Parathyroid adenoma (tissue), 2 donors: ENCODE measurements around the gene CADM4.

Experiments
- H2AFZ ChIP-seq: fragments of 300-600 bp; sonication (generic); one replicate; pipeline ENCODE4 v1.7.0; 2017; ENCODE audit warnings: antibody characterized with exemption, mild to moderate bottlenecking
- H3K27ac ChIP-seq: fragments of 300-600 bp; sonication (generic); one replicate; pipeline ENCODE4 v1.7.0; 2017
- H3K27me3 ChIP-seq: fragments of 300-600 bp; sonication (generic); one replicate; pipeline ENCODE4 v1.7.0; 2017; ENCODE audit warnings: low read length; ENCODE audit not compliant: control insufficient read depth, insufficient read depth
- H3K36me3 ChIP-seq: fragments of 300-600 bp; sonication (generic); one replicate; pipeline ENCODE4 v1.7.0; 2017; ENCODE audit warnings: low read length; ENCODE audit not compliant: control insufficient read depth, insufficient read depth
- H3K4me1 ChIP-seq: fragments of 300-600 bp; sonication (generic); one replicate; pipeline ENCODE4 v1.7.0; 2017; ENCODE audit warnings: control low read depth
- H3K4me2 ChIP-seq: fragments of 300-600 bp; sonication (generic); one replicate; pipeline ENCODE4 v1.7.0; 2017; ENCODE audit warnings: low read length
- H3K4me3 ChIP-seq: fragments of 300-600 bp; sonication (generic); one replicate; pipeline ENCODE4 v1.7.0; 2017; ENCODE audit warnings: low read depth, low read length
- H3K79me2 ChIP-seq: fragments of 300-600 bp; sonication (generic); one replicate; pipeline ENCODE4 v1.7.0; 2017; ENCODE audit warnings: control low read depth
- H3K9ac ChIP-seq: fragments of 300-600 bp; sonication (generic); one replicate; pipeline ENCODE4 v1.7.0; 2017; ENCODE audit warnings: mild to moderate bottlenecking
- H3K9me3 ChIP-seq: fragments of 300-600 bp; sonication (generic); one replicate; pipeline ENCODE4 v1.7.0; 2017; ENCODE audit warnings: low read length; ENCODE audit not compliant: control insufficient read depth
- TF ChIP-seq, protein P1 (sequence below): fragments of 300-600 bp; sonication (generic); IDR thresholded peaks from one replicate; pipeline ENCODE4 v1.7.0; 2017; ENCODE audit warnings: antibody characterized with exemption, mild to moderate bottlenecking
- donor health status: primary hyperparathyroidism.

CADM4 gene

GRCh38 chr19:43595999-43596841 is 43.4 kb downstream of the CADM4 start, which contains the start of the genes IRGQ and ZNF576:
Gene IRGQ (minus strand): TSS chr19:43596134. CDS start chr19:43595338, 796 bp downstream.
Gene ZNF576 (plus strand): TSS chr19:43596595. CDS start chr19:43597109, 514 bp downstream.
- Histone ChIP-seq H2AFZ (peak within 1 kb of the TSS; percentile 76), H3K4me3 (peak within 1 kb of the TSS; percentile 85), H3K36me3 (no peaks in the 10 kb centered on the region), H3K4me1 (peaks cover 12% of the 10 kb centered on the region), H3K27me3 (no peaks in the 10 kb centered on the region), H3K9ac (peak within 1 kb of the TSS; percentile 56), H3K79me2 (peaks cover 17% of the 10 kb centered on the region), H3K4me2 (peak within 1 kb of the TSS; percentile 95), H3K27ac (peak within 1 kb of the TSS; percentile 92), H3K9me3 (no peaks in the 10 kb centered on the region)
- TF ChIP-seq, protein P1, sequence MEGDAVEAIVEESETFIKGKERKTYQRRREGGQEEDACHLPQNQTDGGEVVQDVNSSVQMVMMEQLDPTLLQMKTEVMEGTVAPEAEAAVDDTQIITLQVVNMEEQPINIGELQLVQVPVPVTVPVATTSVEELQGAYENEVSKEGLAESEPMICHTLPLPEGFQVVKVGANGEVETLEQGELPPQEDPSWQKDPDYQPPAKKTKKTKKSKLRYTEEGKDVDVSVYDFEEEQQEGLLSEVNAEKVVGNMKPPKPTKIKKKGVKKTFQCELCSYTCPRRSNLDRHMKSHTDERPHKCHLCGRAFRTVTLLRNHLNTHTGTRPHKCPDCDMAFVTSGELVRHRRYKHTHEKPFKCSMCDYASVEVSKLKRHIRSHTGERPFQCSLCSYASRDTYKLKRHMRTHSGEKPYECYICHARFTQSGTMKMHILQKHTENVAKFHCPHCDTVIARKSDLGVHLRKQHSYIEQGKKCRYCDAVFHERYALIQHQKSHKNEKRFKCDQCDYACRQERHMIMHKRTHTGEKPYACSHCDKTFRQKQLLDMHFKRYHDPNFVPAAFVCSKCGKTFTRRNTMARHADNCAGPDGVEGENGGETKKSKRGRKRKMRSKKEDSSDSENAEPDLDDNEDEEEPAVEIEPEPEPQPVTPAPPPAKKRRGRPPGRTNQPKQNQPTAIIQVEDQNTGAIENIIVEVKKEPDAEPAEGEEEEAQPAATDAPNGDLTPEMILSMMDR: no peak

DNA sequence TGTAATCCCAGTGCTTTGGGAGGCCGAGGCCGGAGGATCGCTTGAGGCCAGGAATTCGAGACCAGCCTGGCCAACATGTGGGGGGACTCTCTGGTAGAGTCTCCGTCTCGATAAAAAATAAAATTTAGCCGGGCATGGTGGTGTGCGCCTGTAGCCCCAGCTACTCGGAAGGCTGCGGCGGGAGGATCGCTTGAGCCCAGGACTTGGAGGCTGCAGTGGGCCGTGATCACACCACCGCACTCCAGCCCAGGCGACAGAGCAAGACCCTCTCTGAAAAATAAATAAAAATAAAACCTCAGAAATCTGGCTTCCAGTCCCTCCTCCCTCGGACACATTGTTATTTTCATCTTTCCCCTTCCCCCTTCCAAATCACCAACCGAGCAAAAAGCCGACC is 44.0 kb downstream of the CADM4 start:
- peak overlapping the region; percentile 92 for H3K27ac ChIP-seq
- H3K9ac ChIP-seq: peak overlapping the region; percentile 56
- no peaks in the 10 kb centered on the region for H3K36me3 ChIP-seq
- H3K9me3 ChIP-seq: no peaks in the 10 kb centered on the region
- H3K79me2 ChIP-seq: peaks cover 17% of the 10 kb centered on the region
- peak overlapping the region; percentile 85 for H3K4me2 ChIP-seq
- H2AFZ ChIP-seq: peak overlapping the region; percentile 76
- H3K4me3 ChIP-seq: peak overlapping the region; percentile 85
- no peaks in the 10 kb centered on the region for H3K27me3 ChIP-seq
- TF ChIP-seq, protein P1: peak; percentile 6
- H3K4me1 ChIP-seq: peaks cover 12% of the 10 kb centered on the region

GRCh38 chr19:43594710-43595604 is 44.7 kb downstream of the CADM4 start:
- Histone ChIP-seq H3K27me3 (no peaks in the 10 kb centered on the region), H3K4me2 (peak overlapping the region; percentile 85), H2AFZ (peak overlapping the region; percentile 76), H3K4me3 (peak overlapping the region; percentile 85), H3K27ac (peak overlapping the region; percentile 92), H3K9me3 (no peaks in the 10 kb centered on the region), H3K9ac (peak overlapping the region; percentile 56), H3K79me2 (peaks cover 17% of the 10 kb centered on the region), H3K4me1 (peaks cover 12% of the 10 kb centered on the region), H3K36me3 (no peaks in the 10 kb centered on the region)
- TF ChIP-seq, protein P1: peak; percentile 58

DNA sequence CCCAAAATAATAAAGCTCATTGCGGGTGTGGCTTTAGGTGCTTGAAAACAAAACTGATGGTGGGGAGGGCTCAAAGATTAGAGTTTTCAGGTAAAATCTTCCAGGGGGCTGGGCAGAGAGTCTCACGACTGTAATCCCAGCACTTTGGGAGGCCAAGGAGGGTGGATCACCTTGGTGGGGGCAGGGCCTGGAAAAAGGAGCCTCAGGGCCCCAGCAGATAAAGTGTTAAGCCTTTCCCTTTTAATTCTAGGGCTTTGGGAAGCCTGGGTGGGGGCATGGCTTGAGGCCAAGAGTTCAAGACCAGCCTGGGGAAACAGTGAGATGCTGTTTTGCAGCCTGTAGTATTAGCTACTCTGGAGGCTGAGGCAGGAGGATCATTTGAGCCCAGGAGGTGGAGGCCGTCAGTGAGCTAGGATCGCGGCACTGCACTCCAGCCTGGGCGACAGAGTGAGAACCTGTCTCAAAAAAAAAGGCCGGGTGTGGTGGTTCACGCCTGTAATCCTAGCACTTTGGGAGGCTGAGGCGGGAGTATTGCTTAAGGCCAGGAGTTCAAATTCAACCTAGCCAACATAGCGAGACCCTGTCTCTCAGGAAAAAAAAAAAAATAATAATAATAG is 45.5 kb downstream of the CADM4 start:
- H3K36me3 ChIP-seq: no peaks in the 10 kb centered on the region
- TF ChIP-seq, protein P1: no peak
- H3K4me2 ChIP-seq: no peak overlapping the region
- H3K27me3 ChIP-seq: no peaks in the 10 kb centered on the region
- H3K9ac ChIP-seq: no peak overlapping the region
- H3K4me1 ChIP-seq: peaks cover 12% of the 10 kb centered on the region
- H3K9me3 ChIP-seq: no peaks in the 10 kb centered on the region
- H3K79me2 ChIP-seq: peaks cover 17% of the 10 kb centered on the region
- H3K27ac ChIP-seq: no peak overlapping the region
- no peak overlapping the region for H3K4me3 ChIP-seq
- no peak overlapping the region for H2AFZ ChIP-seq
